LNCAP (cell line): Measurements from ENCODE around the gene ADSS1.

Experiments used
- CTCF ChIP-seq: fragments of 450-650 bp; IDR thresholded peaks from 2 replicates; pipeline ENCODE4 v1.5.1; 2017; ENCODE audit warnings: mild to moderate bottlenecking

The ADSS1 gene

GRCh38 chr14:104694475-104694950 is 29.5 kb upstream of the ADSS1 start:
- TF ChIP-seq CTCF, result no peak

GRCh38 chr14:104694991-104695659 is 28.9 kb upstream of the ADSS1 start:
- TF ChIP-seq CTCF, result no peak

- TF ChIP-seq CTCF, result no peak
Measured at GRCh38 chr14:104695660-104696000, 28.4 kb upstream of the ADSS1 start.

- no peak for TF ChIP-seq CTCF
Measured at GRCh38 chr14:104696671-104697316, 27.2 kb upstream of the ADSS1 start.

GRCh38 chr14:104697317-104697703 is 26.7 kb upstream of the ADSS1 start:
- TF ChIP-seq CTCF, result no peak

GRCh38 chr14:104697892-104698583 is 26.0 kb upstream of the ADSS1 start:
- TF ChIP-seq CTCF, result no peak

- no peak for TF ChIP-seq CTCF
Measured at GRCh38 chr14:104698688-104699425, 25.2 kb upstream of the ADSS1 start.
